Sigmoid colon (tissue), 4 donors: ENCODE data around the gene TSACC.

Experiments used
- EP300 ChIP-seq, 4 donors: sonication (generic); formaldehyde crosslinking; IDR thresholded peaks; one replicate each; pipeline ENCODE4 v1.6.1; 2017; ENCODE audit warnings: antibody characterized with exemption in 4 of 4
- TF ChIP-seq, protein P1 (sequence below), 4 experiments: fragments of 450-650 bp in 3 of 4; fragments of 200-600 bp in 1 of 4; IDR thresholded peaks; one replicate each; pipeline ENCODE4 v1.5.1; 2016 to 2019; ENCODE audit warnings: antibody characterized with exemption in 4 of 4, mild to moderate bottlenecking in 3 of 4, moderate library complexity in 2 of 4

DNA sequence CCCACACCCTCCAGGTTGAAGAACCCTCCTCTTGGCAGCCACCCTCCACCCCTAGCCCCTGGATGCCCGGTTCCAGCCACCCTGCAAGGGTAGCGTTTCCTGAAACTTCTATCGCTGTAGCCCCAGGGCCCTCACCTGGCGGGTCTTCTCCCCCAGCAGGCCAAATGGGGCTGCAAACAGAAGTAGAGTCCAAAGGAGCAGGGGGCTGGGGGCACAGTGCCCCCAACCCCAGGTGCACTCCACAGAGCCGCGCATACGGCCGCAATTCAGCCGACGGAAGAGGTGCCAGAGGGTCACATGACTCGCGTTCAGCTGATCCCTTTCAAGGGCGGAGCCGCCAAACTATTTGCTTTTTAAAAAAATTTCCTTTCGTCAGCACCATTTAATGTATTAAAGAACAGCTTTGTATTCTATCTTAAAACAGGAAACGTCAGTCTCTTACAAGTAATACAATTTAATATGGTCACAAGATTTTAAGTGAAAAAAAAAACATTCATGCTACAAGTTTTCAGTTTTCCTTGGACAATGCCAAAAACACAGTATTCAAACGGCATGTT, 42.9 kb upstream of the TSACC start, which contains the start of gene GLMP:
- TF ChIP-seq, protein P1, sequence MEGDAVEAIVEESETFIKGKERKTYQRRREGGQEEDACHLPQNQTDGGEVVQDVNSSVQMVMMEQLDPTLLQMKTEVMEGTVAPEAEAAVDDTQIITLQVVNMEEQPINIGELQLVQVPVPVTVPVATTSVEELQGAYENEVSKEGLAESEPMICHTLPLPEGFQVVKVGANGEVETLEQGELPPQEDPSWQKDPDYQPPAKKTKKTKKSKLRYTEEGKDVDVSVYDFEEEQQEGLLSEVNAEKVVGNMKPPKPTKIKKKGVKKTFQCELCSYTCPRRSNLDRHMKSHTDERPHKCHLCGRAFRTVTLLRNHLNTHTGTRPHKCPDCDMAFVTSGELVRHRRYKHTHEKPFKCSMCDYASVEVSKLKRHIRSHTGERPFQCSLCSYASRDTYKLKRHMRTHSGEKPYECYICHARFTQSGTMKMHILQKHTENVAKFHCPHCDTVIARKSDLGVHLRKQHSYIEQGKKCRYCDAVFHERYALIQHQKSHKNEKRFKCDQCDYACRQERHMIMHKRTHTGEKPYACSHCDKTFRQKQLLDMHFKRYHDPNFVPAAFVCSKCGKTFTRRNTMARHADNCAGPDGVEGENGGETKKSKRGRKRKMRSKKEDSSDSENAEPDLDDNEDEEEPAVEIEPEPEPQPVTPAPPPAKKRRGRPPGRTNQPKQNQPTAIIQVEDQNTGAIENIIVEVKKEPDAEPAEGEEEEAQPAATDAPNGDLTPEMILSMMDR (IDR thresholded peaks at IDR 0.05) = no peak
- no peak for TF ChIP-seq EP300 (IDR thresholded peaks at IDR 0.05)
